Retina (tissue), 1 donor: ENCODE results near the gene PROM2.
"Not testable (repeated sequence)": the region's sequence is repeated elsewhere in the genome, so short reads cannot be mapped to it uniquely, and the experiment has no call there.

Source experiments
- DNase-seq: peaks from one replicate; pipeline ENCODE4 v3.0.0-alpha.2; 2016

The PROM2 gene, protein sequence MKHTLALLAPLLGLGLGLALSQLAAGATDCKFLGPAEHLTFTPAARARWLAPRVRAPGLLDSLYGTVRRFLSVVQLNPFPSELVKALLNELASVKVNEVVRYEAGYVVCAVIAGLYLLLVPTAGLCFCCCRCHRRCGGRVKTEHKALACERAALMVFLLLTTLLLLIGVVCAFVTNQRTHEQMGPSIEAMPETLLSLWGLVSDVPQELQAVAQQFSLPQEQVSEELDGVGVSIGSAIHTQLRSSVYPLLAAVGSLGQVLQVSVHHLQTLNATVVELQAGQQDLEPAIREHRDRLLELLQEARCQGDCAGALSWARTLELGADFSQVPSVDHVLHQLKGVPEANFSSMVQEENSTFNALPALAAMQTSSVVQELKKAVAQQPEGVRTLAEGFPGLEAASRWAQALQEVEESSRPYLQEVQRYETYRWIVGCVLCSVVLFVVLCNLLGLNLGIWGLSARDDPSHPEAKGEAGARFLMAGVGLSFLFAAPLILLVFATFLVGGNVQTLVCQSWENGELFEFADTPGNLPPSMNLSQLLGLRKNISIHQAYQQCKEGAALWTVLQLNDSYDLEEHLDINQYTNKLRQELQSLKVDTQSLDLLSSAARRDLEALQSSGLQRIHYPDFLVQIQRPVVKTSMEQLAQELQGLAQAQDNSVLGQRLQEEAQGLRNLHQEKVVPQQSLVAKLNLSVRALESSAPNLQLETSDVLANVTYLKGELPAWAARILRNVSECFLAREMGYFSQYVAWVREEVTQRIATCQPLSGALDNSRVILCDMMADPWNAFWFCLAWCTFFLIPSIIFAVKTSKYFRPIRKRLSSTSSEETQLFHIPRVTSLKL

DNA sequence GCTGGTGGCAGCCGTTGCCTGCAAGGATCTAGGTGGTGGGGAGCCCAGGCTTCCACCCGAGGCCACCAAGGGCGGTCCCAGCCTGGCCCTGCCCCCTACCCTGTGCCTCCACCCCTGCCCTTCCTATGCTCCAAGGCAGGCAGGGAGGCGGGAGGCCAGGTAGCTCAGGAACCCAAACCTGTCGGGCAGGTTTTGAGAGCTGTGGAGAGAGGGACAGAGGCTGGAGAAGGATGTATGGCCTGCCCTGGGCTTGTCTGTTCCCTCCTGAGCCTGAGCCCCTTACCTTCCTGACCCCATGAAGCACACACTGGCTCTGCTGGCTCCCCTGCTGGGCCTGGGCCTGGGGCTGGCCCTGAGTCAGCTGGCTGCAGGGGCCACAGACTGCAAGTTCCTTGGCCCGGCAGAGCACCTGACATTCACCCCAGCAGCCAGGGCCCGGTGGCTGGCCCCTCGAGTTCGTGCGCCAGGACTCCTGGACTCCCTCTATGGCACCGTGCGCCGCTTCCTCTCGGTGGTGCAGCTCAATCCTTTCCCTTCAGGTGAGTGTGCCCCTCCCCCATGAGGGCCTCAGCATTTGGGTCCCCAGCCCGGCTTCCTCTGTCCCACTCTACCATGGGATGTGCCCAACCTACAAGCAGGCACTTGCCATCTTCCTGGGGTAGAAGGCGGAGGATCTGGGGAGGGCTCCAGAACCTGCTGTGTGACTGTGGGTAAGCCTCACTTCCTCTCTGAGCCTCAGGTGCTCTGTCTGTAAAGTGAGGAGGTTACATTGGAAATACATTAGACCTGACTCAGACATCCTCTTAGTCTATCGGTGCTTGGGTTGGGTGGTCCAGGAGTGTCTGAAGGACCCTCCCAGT is at the start of gene PROM2:
TSS of gene PROM2 (plus strand) at position 159 of the 860 bp plus-strand sequence. CDS start at position 296, 137 bp downstream.
- DNase-seq: no peak

GRCh38 chr2:95225658-95226057 is 48.6 kb upstream of the PROM2 start:
- no peak for DNase-seq

- peak; percentile 67 for DNase-seq
Observed at GRCh38 chr2:95231723-95232122, 42.5 kb upstream of the PROM2 start.

GRCh38 chr2:95232232-95232631 is 42.0 kb upstream of the PROM2 start:
- DNase-seq: no peak

DNA sequence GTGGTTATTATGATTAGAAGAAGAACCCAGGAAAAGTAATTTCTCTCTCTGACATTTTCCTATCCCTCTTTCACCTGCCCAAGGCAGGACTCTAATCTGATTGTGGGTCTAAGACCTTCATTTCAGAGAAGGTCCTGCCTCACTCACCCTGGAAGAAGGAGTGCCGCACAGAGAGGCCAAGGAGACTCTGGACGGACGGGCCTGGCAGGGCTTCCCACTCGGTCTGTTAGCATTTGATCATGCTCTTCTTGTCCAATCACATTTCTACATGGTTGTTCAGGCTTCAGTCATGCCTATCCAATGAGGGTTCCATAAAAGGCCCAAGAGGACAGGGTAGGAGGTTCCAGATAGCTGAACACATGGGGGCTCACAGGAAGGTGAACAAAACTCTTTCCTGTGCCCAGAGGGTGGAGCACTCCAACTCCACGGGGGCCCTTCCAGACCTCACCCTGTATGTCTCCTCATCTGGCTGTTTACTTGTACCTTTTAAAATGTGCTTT is 39.9 kb upstream of the PROM2 start:
- no peak for DNase-seq

GRCh38 chr2:95234816-95235215 is 39.4 kb upstream of the PROM2 start:
- no peak for DNase-seq

GRCh38 chr2:95238131-95238530 is 36.1 kb upstream of the PROM2 start:
- no peak for DNase-seq

DNA sequence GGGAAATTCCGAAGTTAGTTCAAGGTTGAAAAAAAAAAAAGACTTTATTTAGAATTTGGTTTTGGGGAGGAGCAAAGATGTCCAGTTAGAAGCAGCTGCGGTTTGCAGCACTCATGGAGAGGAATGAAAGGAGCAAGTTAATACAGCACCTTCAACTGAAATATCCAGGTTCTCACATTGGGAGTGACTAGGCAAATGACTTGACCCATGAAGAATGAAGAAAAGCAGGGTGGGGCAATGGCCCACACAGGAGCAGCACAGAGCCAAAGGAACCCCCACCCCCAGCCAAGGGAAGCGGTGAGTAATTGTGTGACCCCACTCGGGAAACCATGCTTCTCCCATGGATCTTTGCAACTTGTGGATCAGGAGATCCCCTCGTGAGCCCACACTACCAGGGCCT is 34.2 kb upstream of the PROM2 start:
- no peak for DNase-seq

- no peak for DNase-seq
Observed at GRCh38 chr2:95240556-95240955, 33.7 kb upstream of the PROM2 start.

DNA sequence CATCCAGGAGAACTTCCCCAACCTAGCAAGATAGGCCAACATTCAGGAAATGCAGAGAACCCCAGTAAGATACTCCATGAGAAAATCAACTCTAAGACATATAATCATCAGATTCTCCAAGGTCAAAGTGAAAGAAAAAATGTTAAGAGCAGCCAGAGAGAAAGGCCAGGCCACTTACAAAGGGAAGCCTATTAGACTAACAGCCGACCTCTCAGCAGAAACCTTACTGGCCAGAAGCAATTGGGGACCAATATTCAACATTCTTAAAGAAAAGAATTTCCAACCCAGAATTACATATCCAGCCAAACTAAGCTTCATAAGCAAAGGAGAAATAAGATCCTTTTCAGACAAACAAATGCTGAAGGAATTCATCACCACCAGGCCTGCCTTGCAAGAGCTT is 32.2 kb upstream of the PROM2 start:
- not testable (repeated sequence) for DNase-seq

- DNase-seq: no peak
Observed at GRCh38 chr2:95258271-95258670, 16.0 kb upstream of the PROM2 start.

GRCh38 chr2:95260028-95261023 is 13.9 kb upstream of the PROM2 start:
- no peak for DNase-seq

DNA sequence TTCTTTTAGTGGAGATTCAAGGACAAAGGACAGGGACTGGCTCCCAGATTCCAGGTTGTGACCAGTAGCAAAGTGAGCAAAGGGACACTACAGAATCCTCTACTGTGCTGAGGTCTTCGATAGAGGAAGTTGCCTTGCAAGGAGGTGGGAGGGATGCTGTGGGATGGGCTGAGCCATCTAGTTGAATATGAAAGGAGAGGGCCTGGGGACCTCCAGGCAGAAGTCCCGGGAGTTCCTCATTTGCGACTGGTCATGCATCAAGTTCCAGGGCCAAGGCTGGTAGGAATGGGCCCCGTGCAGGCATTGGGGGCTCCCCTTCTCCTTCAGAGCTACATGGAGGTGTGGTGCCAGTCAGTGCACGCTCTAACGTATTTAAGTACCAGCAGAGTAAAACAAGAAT is 12.6 kb upstream of the PROM2 start:
- DNase-seq: no peak

DNA sequence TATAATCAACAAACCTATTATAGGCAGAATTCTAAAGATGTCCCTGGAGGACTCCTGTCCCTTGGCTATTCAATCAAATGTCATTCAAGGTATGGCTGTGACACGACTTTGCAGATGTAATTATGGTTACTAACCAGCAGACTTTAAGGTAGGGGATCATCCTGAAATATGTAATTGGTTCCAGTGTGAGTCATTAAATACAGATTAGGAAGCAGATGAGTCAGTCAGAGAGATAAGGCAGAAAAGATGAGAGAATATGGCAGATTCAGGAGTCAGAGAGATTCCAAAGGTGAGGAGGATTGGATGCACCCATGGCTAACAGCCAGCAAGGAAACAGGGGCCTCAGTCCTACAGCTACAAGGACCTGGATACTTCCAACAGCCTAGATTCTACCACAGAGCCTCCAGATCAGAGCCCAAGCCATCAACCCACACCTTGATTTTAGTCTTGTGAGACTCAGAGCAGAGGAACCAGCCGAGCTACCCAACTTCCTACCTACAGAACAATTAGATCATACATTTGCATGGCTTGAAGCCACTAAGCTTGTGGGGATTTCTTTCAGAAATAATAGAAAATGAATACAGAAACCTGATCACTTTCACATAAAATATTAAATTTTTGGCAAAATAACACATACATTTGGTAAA is 11.2 kb upstream of the PROM2 start:
- no peak for DNase-seq

GRCh38 chr2:95264624-95265023 is 9.6 kb upstream of the PROM2 start:
- DNase-seq: no peak

GRCh38 chr2:95265182-95265581 is 9.1 kb upstream of the PROM2 start:
- DNase-seq: no peak

DNA sequence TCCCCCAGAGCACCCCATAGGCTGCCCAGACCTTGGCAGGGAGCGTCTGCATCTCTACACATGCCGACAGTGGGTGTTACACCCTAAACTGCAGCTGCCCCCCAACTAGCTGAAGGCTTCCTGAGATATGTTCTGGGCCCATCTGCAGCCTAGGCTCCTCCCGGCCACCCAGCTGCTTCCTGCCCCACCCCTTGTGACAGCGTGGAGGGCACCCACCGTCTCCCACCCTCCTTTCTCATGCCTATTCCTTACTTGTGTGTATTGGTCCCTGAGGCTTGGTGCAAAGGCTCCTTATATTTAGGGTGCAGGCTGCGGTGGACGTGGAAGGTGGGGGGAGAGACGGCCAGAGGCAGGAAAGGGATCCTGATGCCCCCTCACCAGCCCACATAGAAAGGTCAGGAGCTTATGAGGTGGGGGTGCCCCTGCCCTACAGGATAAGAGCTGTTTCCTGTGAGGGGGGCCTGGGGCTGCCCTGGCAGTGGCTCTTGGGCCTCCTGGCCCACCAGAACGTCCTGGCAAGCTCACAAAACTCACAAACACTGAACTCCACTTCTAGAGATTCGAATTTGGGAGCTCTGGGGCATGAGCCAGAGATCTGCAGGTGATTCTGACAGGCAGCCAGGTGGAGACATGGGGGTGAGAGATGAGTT is 7.3 kb upstream of the PROM2 start:
- DNase-seq: no peak

DNA sequence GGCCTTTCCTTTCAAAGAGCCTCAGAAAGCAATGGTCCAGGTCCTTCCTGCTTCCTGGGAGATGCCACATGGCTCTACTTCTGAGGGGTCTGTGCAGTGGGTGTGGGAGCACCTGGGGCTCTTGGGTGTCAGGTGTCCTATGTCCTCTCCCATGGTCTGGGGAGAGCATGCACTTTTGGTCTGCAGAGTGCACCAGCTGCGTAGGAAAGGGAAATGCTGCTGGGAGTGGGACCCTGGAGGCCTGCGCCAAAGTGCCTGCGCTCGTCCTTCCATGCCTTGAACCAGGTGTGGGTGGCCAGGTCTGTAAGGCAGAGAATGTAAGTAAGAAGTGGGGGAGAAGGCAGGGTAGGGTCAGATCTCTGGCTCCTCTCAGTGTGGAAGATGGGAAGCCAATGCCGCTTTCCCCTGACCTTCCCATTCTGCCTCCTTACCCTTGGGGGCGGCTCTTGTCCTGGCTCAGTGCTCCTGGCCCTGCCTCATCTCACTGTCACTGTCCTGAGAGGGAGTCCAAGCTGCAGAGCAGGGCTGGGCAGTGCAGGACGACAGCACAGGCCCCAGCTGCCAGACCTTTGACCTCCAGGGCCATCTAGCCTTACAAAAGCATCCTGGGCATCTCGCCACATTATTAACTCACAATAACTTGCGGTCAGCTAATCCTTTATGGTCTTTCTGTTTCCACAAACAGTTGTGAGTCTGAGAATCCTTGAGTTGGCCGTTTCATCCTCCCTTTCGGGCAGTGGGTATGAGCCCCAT is 6.6 kb upstream of the PROM2 start:
- DNase-seq: no peak

GRCh38 chr2:95268211-95269035 is 5.8 kb upstream of the PROM2 start:
- DNase-seq: no peak
